MM.1S (cell line): Measurements from ENCODE around the gene CSGALNACT2.

Experiments used
- CTCF ChIP-seq: fragments of 300-600 bp; sonication (generic); IDR thresholded peaks from 2 replicates; pipeline ENCODE4 v1.5.1; 2016; ENCODE audit warnings: antibody characterized with exemption, low read length, mixed read lengths
- EZH2phosphoT487 ChIP-seq: fragments of 300-600 bp; sonication (generic); IDR thresholded peaks from 2 replicates; pipeline ENCODE4 v1.6.1; 2018; ENCODE audit warnings: antibody characterized with exemption, low read length

- TF ChIP-seq CTCF, result no peak
- no peak for TF ChIP-seq EZH2phosphoT487
Observed at GRCh38 chr10:43135656-43136055, 2.6 kb upstream of the CSGALNACT2 start.
